ENCODE data around the gene LRRC63.

Gene LRRC63

GRCh38 chr13:46295491-46296114 lies 83.9 kb downstream of the LRRC63 start:
- Mint-ChIP-seq H3K4me3 (peak overlapping the region; percentile 81), H3K9me3 (peaks cover 17% of the 10 kb centered on the region), H3K27me3 (ENCODE audit: low read depth) (no peaks in the 10 kb centered on the region), H3K27ac (peak overlapping the region; percentile 96), H3K4me1 (ENCODE audit: low read depth) (peaks cover 34% of the 10 kb centered on the region), H3K36me3 (ENCODE audit: low read depth) (peaks cover 14% of the 10 kb centered on the region)
- DNase-seq (ENCODE audit: low spot score) = peak; percentile 45

GRCh38 chr13:46296115-46296822 lies 84.5 kb downstream of the LRRC63 start:
- H3K4me1 Mint-ChIP-seq (ENCODE audit: low read depth) = peaks cover 34% of the 10 kb centered on the region
- no peak for DNase-seq (ENCODE audit: low spot score)

GRCh38 chr13:46296921-46297320 lies 85.2 kb downstream of the LRRC63 start:
- peaks cover 15% of the 10 kb centered on the region for H3K36me3 Mint-ChIP-seq (ENCODE audit: low read depth)
- peaks cover 27% of the 10 kb centered on the region for H3K9me3 Mint-ChIP-seq
- DNase-seq (ENCODE audit: low spot score) = no peak
- peak overlapping the region; percentile 81 for H3K4me3 Mint-ChIP-seq
- no peaks in the 10 kb centered on the region for H3K27me3 Mint-ChIP-seq (ENCODE audit: low read depth)
- peaks cover 34% of the 10 kb centered on the region for H3K4me1 Mint-ChIP-seq (ENCODE audit: low read depth)
- H3K27ac Mint-ChIP-seq = peak overlapping the region; percentile 96

More at GRCh38 chr13:46296115-46296822, 84.5 kb downstream of the LRRC63 start:
- Mint-ChIP-seq H3K27ac (peak overlapping the region; percentile 96), H3K36me3 (ENCODE audit: low read depth) (peaks cover 14% of the 10 kb centered on the region), H3K9me3 (peaks cover 22% of the 10 kb centered on the region), H3K4me3 (peak overlapping the region; percentile 81), H3K27me3 (ENCODE audit: low read depth) (no peaks in the 10 kb centered on the region)

GRCh38 chr13:46297361-46297811 lies 85.7 kb downstream of the LRRC63 start:
- no peak for DNase-seq (ENCODE audit: low spot score)
- Mint-ChIP-seq H3K9me3 (peaks cover 30% of the 10 kb centered on the region), H3K27me3 (ENCODE audit: low read depth) (no peaks in the 10 kb centered on the region), H3K27ac (peak overlapping the region; percentile 96), H3K4me3 (peak overlapping the region; percentile 81), H3K4me1 (ENCODE audit: low read depth) (peaks cover 34% of the 10 kb centered on the region), H3K36me3 (ENCODE audit: low read depth) (peaks cover 18% of the 10 kb centered on the region)

GRCh38 chr13:46303742-46304385 lies 92.1 kb downstream of the LRRC63 start:
- peaks cover 28% of the 10 kb centered on the region for H3K9me3 Mint-ChIP-seq
- no peaks in the 10 kb centered on the region for H3K27me3 Mint-ChIP-seq (ENCODE audit: low read depth)
- peak overlapping the region; percentile 32 for H3K27ac Mint-ChIP-seq
- peaks cover 14% of the 10 kb centered on the region for H3K36me3 Mint-ChIP-seq (ENCODE audit: low read depth)
- peaks cover 10% of the 10 kb centered on the region for H3K4me1 Mint-ChIP-seq (ENCODE audit: low read depth)
- DNase-seq (ENCODE audit: low spot score) = no peak
- peak overlapping the region; percentile 33 for H3K4me3 Mint-ChIP-seq

- Mint-ChIP-seq H3K4me1 (ENCODE audit: low read depth) (peaks cover 11% of the 10 kb centered on the region), H3K9me3 (peaks cover 27% of the 10 kb centered on the region), H3K27ac (no peak overlapping the region), H3K27me3 (ENCODE audit: low read depth) (no peaks in the 10 kb centered on the region), H3K36me3 (ENCODE audit: low read depth) (peaks cover 13% of the 10 kb centered on the region), H3K4me3 (no peak overlapping the region)
- no peak for DNase-seq (ENCODE audit: low spot score)
Measured at GRCh38 chr13:46304546-46304945, 92.8 kb downstream of the LRRC63 start.

- Mint-ChIP-seq H3K27me3 (ENCODE audit: low read depth) (no peaks in the 10 kb centered on the region), H3K4me3 (no peak overlapping the region), H3K36me3 (ENCODE audit: low read depth) (peaks cover 12% of the 10 kb centered on the region), H3K27ac (no peak overlapping the region), H3K4me1 (ENCODE audit: low read depth) (peaks cover 12% of the 10 kb centered on the region), H3K9me3 (peaks cover 17% of the 10 kb centered on the region)
- DNase-seq (ENCODE audit: low spot score) = no peak
Measured at GRCh38 chr13:46307554-46307953, 95.8 kb downstream of the LRRC63 start.

- H3K4me1 Mint-ChIP-seq (ENCODE audit: low read depth) = peaks cover 12% of the 10 kb centered on the region
- H3K36me3 Mint-ChIP-seq (ENCODE audit: low read depth) = peaks cover 26% of the 10 kb centered on the region
- no peak overlapping the region for H3K4me3 Mint-ChIP-seq
- no peak overlapping the region for H3K27ac Mint-ChIP-seq
- H3K27me3 Mint-ChIP-seq (ENCODE audit: low read depth) = no peaks in the 10 kb centered on the region
- H3K9me3 Mint-ChIP-seq = peaks cover 28% of the 10 kb centered on the region
- DNase-seq (ENCODE audit: low spot score) = no peak
Measured at GRCh38 chr13:46310066-46310465, 98.3 kb downstream of the LRRC63 start.

- Mint-ChIP-seq H3K9me3 (peaks cover 28% of the 10 kb centered on the region), H3K4me3 (no peak overlapping the region)
- DNase-seq (ENCODE audit: low spot score) = no peak
Measured at GRCh38 chr13:46311217-46311616, 99.5 kb downstream of the LRRC63 start.

GRCh38 chr13:46313024-46313423 lies 101.3 kb downstream of the LRRC63 start:
- no peaks in the 10 kb centered on the region for H3K27me3 Mint-ChIP-seq (ENCODE audit: low read depth)
- no peak for DNase-seq (ENCODE audit: low spot score)
- no peak overlapping the region for H3K4me3 Mint-ChIP-seq
- peaks cover 28% of the 10 kb centered on the region for H3K9me3 Mint-ChIP-seq
- no peak overlapping the region for H3K27ac Mint-ChIP-seq
- H3K36me3 Mint-ChIP-seq (ENCODE audit: low read depth) = peaks cover 31% of the 10 kb centered on the region
- peaks cover 13% of the 10 kb centered on the region for H3K4me1 Mint-ChIP-seq (ENCODE audit: low read depth)

More at GRCh38 chr13:46311217-46311616, 99.5 kb downstream of the LRRC63 start:
- no peak overlapping the region for H3K27ac Mint-ChIP-seq
- no peaks in the 10 kb centered on the region for H3K27me3 Mint-ChIP-seq (ENCODE audit: low read depth)
- peaks cover 12% of the 10 kb centered on the region for H3K4me1 Mint-ChIP-seq (ENCODE audit: low read depth)
- peaks cover 30% of the 10 kb centered on the region for H3K36me3 Mint-ChIP-seq (ENCODE audit: low read depth)

- H3K36me3 Mint-ChIP-seq (ENCODE audit: low read depth) = peaks cover 31% of the 10 kb centered on the region
- H3K27me3 Mint-ChIP-seq (ENCODE audit: low read depth) = no peaks in the 10 kb centered on the region
- peak overlapping the region; percentile 75 for H3K4me3 Mint-ChIP-seq
- peaks cover 28% of the 10 kb centered on the region for H3K9me3 Mint-ChIP-seq
- H3K27ac Mint-ChIP-seq = peak overlapping the region; percentile 88
- peaks cover 16% of the 10 kb centered on the region for H3K4me1 Mint-ChIP-seq (ENCODE audit: low read depth)
- no peak for DNase-seq (ENCODE audit: low spot score)
Measured at GRCh38 chr13:46313432-46314257, 101.9 kb downstream of the LRRC63 start.

GRCh38 chr13:46314587-46314986 lies 102.9 kb downstream of the LRRC63 start:
- no peak for DNase-seq (ENCODE audit: low spot score)
- peaks cover 28% of the 10 kb centered on the region for H3K36me3 Mint-ChIP-seq (ENCODE audit: low read depth)
- no peaks in the 10 kb centered on the region for H3K27me3 Mint-ChIP-seq (ENCODE audit: low read depth)
- H3K27ac Mint-ChIP-seq = no peak overlapping the region
- peaks cover 25% of the 10 kb centered on the region for H3K9me3 Mint-ChIP-seq
- no peak overlapping the region for H3K4me3 Mint-ChIP-seq
- peaks cover 18% of the 10 kb centered on the region for H3K4me1 Mint-ChIP-seq (ENCODE audit: low read depth)

- Mint-ChIP-seq H3K27ac (no peak overlapping the region), H3K9me3 (peaks cover 20% of the 10 kb centered on the region), H3K36me3 (ENCODE audit: low read depth) (peaks cover 28% of the 10 kb centered on the region), H3K4me1 (ENCODE audit: low read depth) (peaks cover 18% of the 10 kb centered on the region), H3K4me3 (no peak overlapping the region), H3K27me3 (ENCODE audit: low read depth) (no peaks in the 10 kb centered on the region)
- no peak for DNase-seq (ENCODE audit: low spot score)
Measured at GRCh38 chr13:46315036-46315435, 103.3 kb downstream of the LRRC63 start.

Data from T-helper 2 cell treated with Interferon-gamma antibody and Interleukin-4, amounts not matched to agents 5 μg/mL and 100 μg/mL, for 36 hours (primary cell).